IPS DF 6.9 (cell line): ENCODE data around the gene SMAD1.
A peak's percentile ranks its signal among the peaks of the same experiment; 100 is the strongest.

Experiments
- DNase-seq: peaks from one replicate; pipeline ENCODE4 v3.0.0-alpha.2; 2013; ENCODE audit warnings: low read depth, low spot score
- H3K27ac ChIP-seq: one replicate; pipeline ENCODE4 v1.5.1; 2013; ENCODE audit warnings: low read length, control low read depth
- H3K27me3 ChIP-seq: 2 replicates; pipeline ENCODE4 v1.6.1; 2013; ENCODE audit warnings: mild to moderate bottlenecking, low read length; ENCODE audit not compliant: control insufficient read depth, insufficient read depth
- H3K36me3 ChIP-seq: 2 replicates; pipeline ENCODE4 v1.6.1; 2013; ENCODE audit warnings: low read length; ENCODE audit not compliant: control insufficient read depth, insufficient read depth
- H3K4me1 ChIP-seq: 2 replicates; pipeline ENCODE4 v1.6.1; 2013; ENCODE audit warnings: low read length; ENCODE audit not compliant: control insufficient read depth, insufficient read depth
- H3K4me3 ChIP-seq: 2 replicates; pipeline ENCODE4 v1.5.1; 2013; ENCODE audit warnings: mild to moderate bottlenecking, low read length
- H3K9me3 ChIP-seq: 2 replicates; pipeline ENCODE4 v1.6.1; 2013; ENCODE audit warnings: low read length, inconsistent platforms; ENCODE audit not compliant: control insufficient read depth, insufficient read depth
- WGBS: extraction: QIAGEN DNeasy Blood & Tissue Kit; methylation state at CpG from one replicate; pipeline ENCODE4 v1.1.7; 2013; ENCODE audit warnings: mixed read lengths, missing lambda C conversion rate; ENCODE audit not compliant: insufficient read length, insufficient coverage; 5-methylcytosine and 5-hydroxymethylcytosine counted together

Gene SMAD1

DNA sequence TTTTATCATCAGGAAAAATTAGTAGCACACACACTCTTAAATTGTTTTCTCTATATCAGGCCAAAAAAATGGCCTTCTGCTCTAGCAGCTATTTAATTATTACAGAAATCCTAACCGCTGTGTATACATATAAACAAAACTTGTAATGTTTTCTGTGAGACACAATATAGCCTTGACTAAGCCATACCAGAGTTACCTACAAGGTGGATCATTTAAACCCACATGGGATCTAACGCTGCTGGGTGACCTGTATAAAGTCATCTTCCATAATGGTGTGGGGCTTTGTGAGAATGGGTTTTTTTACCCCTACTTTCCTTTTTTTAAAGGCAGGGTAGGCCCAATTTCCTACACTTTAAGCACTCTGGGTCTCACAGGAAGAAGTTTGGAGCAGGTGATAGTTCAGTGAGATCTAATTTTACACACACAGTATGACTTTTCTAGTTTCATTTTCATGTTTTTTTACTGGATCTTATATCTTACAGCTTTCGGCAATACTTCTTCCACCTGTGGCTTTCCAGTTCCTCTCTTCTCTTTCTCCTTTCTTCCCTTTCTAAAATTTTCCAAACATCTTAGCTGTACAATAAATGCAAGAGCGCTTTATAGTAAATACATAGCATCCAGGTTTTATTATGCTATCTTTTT is 70.6 kb downstream of the SMAD1 start:
- H3K27me3 ChIP-seq = no peaks in the 10 kb centered on the region
- no peaks in the 10 kb centered on the region for H3K9me3 ChIP-seq
- no CpG with 5 or more reads among the region's 4 CpGs for WGBS
- no peaks in the 10 kb centered on the region for H3K4me1 ChIP-seq
- H3K27ac ChIP-seq = no peak overlapping the region
- H3K4me3 ChIP-seq = no peak overlapping the region
- DNase-seq = no peak
- H3K36me3 ChIP-seq = no peaks in the 10 kb centered on the region

DNA sequence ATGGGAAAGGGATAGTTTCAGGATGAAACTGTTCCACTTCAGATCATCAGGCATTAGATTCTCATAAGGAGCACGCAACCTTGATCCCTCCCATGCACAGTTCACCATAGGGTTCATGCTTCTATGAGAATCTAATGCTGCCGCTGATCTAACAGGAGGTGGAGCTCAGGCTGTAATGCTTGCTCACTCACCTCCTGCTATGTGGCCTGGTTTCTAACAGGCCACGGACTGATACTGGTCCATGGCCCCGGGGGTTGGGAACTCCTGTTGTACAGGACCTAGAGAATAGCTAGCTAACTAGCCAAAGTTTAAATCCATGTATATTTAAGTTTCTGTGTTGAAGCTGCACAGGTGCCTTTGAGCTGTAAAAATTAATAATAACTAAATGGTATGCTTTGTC is 71.7 kb downstream of the SMAD1 start:
- Histone ChIP-seq H3K27me3 (no peaks in the 10 kb centered on the region), H3K4me3 (no peak overlapping the region), H3K36me3 (no peaks in the 10 kb centered on the region), H3K27ac (no peak overlapping the region), H3K9me3 (no peaks in the 10 kb centered on the region), H3K4me1 (no peaks in the 10 kb centered on the region)
- DNase-seq = no peak
- no CpG with 5 or more reads among the region's 4 CpGs for WGBS

DNA sequence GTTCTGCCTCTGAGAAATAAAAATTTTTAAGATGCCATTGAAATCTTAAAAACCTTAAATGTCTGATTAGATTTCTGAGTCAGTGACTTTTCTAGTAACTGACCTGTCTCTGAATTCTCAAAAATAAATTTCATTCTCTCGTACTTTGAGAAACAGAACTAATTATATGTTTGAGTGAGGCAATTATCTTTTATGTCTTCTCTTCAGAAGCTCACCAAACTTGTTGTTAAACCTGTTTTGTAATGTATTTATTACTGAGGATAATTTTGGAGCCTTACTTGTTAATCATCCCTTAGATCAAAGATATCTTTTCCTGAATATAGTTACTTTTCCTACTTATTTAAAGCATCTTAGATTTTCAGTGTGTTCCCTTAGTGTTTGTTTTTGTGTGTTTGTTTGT is 73.0 kb downstream of the SMAD1 start:
- no peaks in the 10 kb centered on the region for H3K4me1 ChIP-seq
- no peak overlapping the region for H3K4me3 ChIP-seq
- H3K27me3 ChIP-seq = no peaks in the 10 kb centered on the region
- WGBS = no CpG with 5 or more reads among the region's 1 CpG
- DNase-seq = no peak
- H3K9me3 ChIP-seq = no peaks in the 10 kb centered on the region
- H3K27ac ChIP-seq = no peak overlapping the region
- H3K36me3 ChIP-seq = no peaks in the 10 kb centered on the region

GRCh38 chr4:145557720-145558119 is 76.1 kb downstream of the SMAD1 start:
- no peaks in the 10 kb centered on the region for H3K9me3 ChIP-seq
- no CpG with 5 or more reads among the region's 3 CpGs for WGBS
- DNase-seq = peak; percentile 41
- no peak overlapping the region for H3K27ac ChIP-seq
- no peak overlapping the region for H3K4me3 ChIP-seq
- no peaks in the 10 kb centered on the region for H3K27me3 ChIP-seq
- H3K4me1 ChIP-seq = no peaks in the 10 kb centered on the region
- no peaks in the 10 kb centered on the region for H3K36me3 ChIP-seq

- Histone ChIP-seq H3K4me1 (no peaks in the 10 kb centered on the region), H3K9me3 (no peaks in the 10 kb centered on the region), H3K4me3 (no peak overlapping the region), H3K27me3 (no peaks in the 10 kb centered on the region), H3K27ac (no peak overlapping the region), H3K36me3 (no peaks in the 10 kb centered on the region)
- DNase-seq = no peak
- no CpG with 5 or more reads among the region's 7 CpGs for WGBS
Observed at GRCh38 chr4:145563293-145563985, 81.8 kb downstream of the SMAD1 start.

DNA sequence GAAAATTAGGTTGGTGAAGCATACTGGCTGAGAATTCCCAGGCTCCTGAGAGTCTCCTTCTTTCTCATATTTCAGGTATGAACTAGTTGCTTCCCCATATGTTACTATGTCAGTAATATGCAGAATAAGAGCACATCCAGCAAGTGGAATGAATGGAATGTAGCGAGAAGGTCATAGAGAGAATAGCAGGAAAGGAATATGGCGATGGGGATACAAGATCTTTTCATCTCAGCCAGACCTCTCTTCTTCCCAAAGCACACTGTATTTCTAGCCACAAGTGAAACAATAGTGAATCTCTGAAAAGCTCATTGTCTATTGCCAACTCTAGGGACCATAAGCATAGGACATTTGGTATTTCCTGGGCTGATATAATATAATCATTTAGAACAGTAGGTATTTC is 82.9 kb downstream of the SMAD1 start:
- Histone ChIP-seq H3K27ac (no peak overlapping the region), H3K9me3 (no peaks in the 10 kb centered on the region), H3K4me1 (no peaks in the 10 kb centered on the region), H3K4me3 (no peak overlapping the region), H3K27me3 (no peaks in the 10 kb centered on the region), H3K36me3 (no peaks in the 10 kb centered on the region)
- no CpG with 5 or more reads among the region's 2 CpGs for WGBS
- DNase-seq = no peak

- WGBS = no CpG with 5 or more reads among the region's 1 CpG
- Histone ChIP-seq H3K4me1 (no peaks in the 10 kb centered on the region), H3K27ac (no peak overlapping the region), H3K4me3 (no peak overlapping the region), H3K36me3 (no peaks in the 10 kb centered on the region), H3K27me3 (no peaks in the 10 kb centered on the region), H3K9me3 (no peaks in the 10 kb centered on the region)
- DNase-seq = no peak
Observed at GRCh38 chr4:145565328-145565727, 83.7 kb downstream of the SMAD1 start.

- no peaks in the 10 kb centered on the region for H3K4me1 ChIP-seq
- no CpG with 5 or more reads among the region's 5 CpGs for WGBS
- H3K27ac ChIP-seq = no peak overlapping the region
- DNase-seq = no peak
- no peaks in the 10 kb centered on the region for H3K36me3 ChIP-seq
- H3K4me3 ChIP-seq = no peak overlapping the region
- H3K9me3 ChIP-seq = no peaks in the 10 kb centered on the region
- no peaks in the 10 kb centered on the region for H3K27me3 ChIP-seq
Observed at GRCh38 chr4:145566086-145566708, 84.5 kb downstream of the SMAD1 start.

DNA sequence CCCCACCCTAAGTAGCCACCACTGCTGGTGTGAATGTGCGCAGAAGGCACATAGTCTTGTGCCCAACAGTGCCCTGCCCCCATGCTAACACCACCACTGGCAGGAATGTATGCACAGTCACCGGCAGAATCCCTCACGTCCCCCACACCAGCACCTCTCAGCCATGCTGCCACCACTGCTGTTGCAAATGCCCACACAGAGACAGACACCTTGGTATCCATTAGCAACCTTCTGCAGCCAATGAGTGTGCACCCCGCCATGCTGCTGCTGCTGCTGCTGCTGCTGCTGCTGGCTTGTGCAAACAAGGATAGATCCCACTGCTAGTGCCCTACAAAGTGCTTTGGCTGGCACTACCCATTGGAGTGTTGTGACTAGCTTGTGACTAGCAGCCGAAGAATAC is 85.1 kb downstream of the SMAD1 start:
- Histone ChIP-seq H3K27ac (no peak overlapping the region), H3K9me3 (no peaks in the 10 kb centered on the region), H3K36me3 (no peaks in the 10 kb centered on the region), H3K27me3 (no peaks in the 10 kb centered on the region), H3K4me1 (no peaks in the 10 kb centered on the region), H3K4me3 (no peak overlapping the region)
- no peak for DNase-seq
- no CpG with 5 or more reads among the region's 5 CpGs for WGBS

DNA sequence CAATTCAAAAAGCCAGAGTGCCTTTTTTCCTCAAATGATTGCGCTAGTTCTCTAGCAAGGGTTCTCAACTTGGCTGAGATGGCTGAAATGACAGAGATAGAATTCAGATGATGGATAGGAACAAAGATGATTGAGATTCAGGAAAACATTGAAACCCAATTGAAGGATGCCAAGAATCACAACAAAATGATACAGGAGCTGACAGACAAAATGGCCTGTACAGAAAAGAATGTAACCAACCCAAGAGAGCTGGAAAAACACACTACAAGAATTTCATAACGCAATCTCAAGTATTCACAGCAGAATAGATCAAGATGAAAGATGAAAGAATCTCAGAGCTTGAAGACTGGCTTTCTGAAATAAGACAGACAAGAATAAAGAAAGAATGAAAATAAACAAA is 85.9 kb downstream of the SMAD1 start:
- no peak for DNase-seq
- no peaks in the 10 kb centered on the region for H3K27me3 ChIP-seq
- no peak overlapping the region for H3K27ac ChIP-seq
- H3K9me3 ChIP-seq = no peaks in the 10 kb centered on the region
- no peak overlapping the region for H3K4me3 ChIP-seq
- no peaks in the 10 kb centered on the region for H3K36me3 ChIP-seq
- no CpG with 5 or more reads among the region's 2 CpGs for WGBS
- no peaks in the 10 kb centered on the region for H3K4me1 ChIP-seq
